ENCODE results near the gene ALPG.
"Not testable (repeated sequence)": the region's sequence is repeated elsewhere in the genome, so short reads cannot be mapped to it uniquely, and the experiment has no call there.

Gene ALPG

GRCh38 chr2:232419245-232420072, 12.8 kb downstream of the ALPG start:
- DNase-seq (ENCODE audit: low read depth in 2 of 2) = no peak

GRCh38 chr2:232420073-232420454, 13.4 kb downstream of the ALPG start:
- no peak for DNase-seq (ENCODE audit: low read depth in 2 of 2)

- no peak for DNase-seq (ENCODE audit: low read depth in 2 of 2)
Measured at GRCh38 chr2:232420463-232421188, 14.0 kb downstream of the ALPG start.

DNA sequence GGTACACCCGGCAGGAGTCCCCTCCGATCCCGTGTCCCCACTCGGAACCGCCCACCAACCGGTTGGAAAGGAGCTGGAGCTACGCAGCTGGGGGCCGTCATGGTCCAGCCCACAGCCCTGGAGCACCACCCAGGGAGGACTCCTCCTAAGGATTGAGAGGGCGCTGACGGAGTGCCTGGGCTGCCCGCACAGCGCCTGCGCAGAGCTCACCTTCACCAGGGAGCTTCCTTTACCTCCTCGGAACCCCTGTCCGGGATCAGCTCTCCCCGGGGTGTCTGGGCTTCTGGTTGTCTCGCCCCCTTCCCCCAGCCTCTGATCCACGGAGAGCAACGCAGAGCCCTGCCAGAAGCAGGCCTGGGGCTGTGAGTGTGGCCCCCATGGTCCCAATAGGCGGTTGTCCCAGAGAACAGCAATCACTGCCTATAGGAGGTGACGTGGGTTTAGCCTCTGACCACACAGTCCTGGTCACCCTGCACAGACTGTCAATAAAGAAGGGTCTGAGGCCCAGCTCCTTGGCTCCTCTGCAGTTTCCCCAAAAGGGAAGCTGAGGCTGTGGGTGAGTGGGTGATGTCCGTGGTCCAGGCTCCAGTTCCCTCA, 14.6 kb downstream of the ALPG start:
- DNase-seq (ENCODE audit: low read depth in 2 of 2) = no peak

GRCh38 chr2:232422051-232422450, 15.4 kb downstream of the ALPG start:
- no peak for DNase-seq (ENCODE audit: low read depth in 2 of 2)

DNA sequence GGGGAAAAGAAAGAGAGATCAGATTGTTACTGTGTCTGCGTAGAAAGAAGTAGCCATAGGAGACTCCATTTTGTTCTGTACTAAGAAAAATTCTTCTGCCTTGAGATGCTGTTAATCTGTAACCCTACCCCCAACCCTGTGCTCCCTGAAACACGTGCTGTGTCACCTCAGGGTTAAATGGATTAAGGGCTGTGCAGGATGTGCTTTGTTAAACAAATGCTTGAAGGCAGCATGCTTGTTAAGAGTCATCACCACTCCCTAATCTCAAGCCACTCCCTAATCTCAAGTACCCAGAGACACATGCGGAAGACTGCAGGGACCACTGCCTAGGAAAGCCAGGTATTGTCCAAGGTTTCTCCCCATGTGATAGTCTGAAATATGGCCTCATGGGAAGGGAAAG, 16.4 kb downstream of the ALPG start:
- not testable (repeated sequence) for DNase-seq (ENCODE audit: low read depth in 2 of 2)

- DNase-seq (ENCODE audit: low read depth in 2 of 2) = not testable (repeated sequence)
Measured at GRCh38 chr2:232423407-232423806, 16.8 kb downstream of the ALPG start.

DNA sequence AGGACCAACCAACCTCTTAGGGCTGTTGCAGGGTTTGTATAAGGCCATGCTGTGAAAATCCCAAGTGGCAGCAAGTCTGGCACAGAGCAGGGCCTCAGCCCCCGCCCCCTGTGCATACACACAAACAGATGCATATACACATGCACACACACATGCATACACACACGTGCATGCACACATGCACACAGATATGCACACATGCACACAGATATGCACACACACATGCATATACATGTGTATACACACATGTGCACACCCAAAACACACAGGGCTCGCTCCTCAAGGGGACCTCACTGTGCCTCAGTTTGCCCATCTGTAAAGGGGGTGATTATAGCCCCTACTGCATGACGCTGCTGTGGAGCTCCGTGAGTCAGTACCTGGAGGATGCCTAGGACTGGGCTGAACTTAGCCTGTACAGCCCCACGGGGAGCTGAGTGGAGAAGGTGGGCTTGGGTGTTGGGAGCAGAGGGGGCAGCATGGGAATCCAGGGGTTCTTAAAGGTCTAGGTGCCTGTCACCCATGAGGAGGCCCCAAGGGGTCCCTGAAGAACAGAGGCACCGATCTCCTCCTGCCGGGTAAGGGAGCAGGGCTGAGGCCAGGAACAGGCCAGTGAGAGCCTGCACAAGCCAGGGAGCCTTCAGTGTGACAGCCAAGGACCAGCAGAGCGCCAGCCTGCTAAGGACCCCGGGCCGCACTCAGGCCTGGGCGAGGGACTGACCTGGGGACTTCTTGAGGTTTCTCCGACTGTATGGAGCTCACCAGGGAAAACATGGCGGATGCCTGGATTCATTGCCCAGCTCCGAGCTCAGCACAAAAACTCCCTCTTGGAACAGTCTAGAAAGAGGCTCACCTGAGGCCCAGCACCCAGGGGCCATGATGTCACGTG, 25.3 kb downstream of the ALPG start:
- no peak for DNase-seq (ENCODE audit: low read depth in 2 of 2)

DNA sequence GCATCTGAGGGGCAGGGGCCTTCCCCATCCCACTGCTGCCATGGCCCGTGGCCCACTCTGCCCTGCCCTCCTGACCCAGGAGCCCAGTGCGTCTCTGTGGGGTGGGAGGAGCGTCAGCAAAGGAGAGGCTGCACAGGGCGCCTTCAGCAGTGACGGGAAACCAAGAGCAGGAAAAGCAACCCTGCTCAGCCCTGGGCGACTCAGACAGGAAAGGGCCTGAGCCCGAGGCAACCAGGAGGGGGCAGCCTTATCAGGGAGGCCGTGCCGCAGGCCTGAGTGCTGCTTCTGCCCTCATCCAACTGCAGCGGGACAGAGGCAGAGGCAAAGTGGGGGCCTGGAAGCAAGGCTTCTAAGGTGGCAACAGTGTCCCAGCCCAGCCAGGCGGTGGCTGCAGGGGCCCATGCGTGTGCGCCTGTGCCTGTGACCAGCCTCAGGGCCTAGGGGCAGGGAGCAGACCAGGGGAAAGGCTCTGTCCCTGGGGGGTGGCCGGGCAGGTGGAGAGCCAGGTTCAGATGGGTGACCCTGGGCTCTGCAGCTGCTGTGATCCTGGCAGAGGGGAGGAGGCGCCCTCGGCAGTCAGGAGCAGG, 26.0 kb downstream of the ALPG start:
- no peak for DNase-seq (ENCODE audit: low read depth in 2 of 2)

DNA sequence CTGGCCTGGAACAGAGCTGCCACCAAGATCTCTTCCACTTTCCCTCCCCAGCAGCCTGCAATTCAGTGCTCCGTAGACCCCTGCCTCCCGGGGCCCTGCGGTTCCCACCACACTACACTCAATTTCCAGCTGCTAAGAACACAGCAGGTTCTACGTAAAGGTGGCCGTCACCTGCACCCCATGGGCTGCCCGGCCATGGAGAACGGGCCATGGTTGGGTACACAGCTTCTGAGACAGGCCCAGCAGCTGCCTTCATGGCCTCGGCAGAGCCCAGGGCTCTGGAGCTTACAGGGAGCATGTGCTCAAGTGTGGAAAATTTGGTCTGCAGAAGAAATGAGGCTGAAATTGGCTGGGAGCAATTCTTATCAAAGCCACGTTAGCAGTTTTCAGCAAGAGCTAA, 27.0 kb downstream of the ALPG start:
- DNase-seq (ENCODE audit: low read depth in 2 of 2) = not testable (repeated sequence)

DNA sequence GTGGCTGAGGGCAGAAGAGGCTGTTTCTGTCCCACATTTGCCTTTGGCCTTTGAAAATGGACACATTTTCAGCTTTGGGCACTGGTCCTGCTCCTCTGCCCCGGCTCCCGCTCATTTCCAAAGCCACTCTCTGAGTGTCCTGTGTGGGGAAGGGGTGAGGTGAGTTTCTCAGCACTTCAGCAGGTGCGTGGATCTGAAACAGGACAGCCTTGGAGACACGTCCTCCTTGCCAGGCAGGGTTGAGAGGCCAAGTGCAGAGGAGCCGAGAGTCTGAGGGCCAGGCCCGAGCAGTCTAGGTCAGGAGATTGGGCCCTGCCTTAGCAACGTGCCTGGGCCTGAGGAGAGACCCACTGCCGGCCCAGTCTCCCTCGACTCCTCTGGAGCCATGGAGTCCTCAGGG, 27.4 kb downstream of the ALPG start:
- DNase-seq (ENCODE audit: low read depth in 2 of 2) = no peak

DNA sequence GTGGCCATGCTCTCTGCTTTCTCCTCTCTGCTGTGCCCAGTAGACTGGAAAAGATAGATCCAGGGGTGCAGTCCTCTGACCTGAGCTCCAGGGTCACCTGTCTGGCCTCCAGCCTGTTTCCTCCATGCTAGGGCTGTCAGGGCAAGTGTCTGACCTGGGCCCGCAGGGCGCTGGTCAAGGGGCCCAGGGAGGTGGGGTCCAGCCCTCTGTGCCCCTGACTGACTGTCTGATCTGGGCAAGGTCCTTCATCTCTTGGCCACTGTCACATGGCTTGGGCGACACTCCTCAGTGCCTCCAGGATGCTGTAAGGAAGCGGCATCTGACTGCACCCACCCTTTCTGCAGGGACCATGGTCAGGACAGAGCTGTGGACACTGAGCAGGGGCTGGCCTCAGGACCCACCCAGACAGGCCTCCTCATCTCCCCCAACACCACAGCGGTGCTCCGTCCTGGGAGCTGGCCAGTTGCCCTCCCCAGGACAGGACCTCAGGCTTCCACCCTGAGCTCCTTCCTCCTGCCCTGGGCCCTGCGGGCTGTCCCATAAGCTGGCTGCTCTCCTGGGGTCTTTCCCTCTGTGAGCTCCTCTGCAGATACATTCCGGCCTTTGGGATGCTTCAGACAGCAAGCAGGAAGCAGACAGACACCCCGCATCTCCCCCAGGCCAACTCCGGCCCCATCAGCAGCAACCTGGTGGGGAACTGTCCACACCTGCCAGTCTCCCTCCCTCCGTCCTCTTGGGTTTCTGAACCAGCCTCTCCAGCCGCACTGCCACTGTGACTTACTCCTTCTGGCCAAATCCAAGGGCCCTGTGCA, 28.1 kb downstream of the ALPG start:
- DNase-seq (ENCODE audit: low read depth in 2 of 2) = no peak

DNA sequence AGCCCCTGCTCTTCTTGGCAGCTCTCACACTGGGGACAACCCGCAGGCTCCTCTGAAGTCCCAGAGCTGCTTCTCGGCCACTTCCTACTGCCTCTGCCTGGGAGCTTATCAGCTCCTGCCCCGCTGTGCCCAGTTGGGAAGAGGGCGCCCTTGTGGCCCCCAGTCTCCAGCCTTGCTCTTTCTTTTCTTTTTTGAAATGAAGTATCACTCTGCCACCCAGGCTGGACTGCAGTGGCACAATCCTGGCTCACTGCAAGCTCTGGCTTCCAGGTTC, 28.7 kb downstream of the ALPG start:
- DNase-seq (ENCODE audit: low read depth in 2 of 2) = no peak

DNA sequence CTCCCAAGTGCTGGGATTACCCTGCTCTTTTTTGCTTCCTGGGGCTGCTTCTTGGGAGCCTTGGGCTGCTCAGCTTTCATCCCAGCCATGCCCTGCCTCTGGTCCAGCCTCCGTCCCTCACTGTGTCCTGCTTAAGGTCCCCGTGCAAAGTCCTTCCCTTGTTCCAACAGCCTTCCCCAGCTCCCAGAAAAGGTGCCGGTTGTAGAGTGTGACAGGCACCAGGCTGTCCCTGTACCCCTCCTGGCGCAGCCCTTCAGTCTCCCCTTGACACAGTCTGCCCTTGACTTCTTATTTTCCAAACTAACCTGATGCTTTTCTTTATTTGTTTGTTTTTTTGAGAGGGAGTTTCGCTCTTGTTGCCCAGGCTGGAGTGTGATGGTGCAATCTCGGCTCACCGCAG, 29.2 kb downstream of the ALPG start:
- DNase-seq (ENCODE audit: low read depth in 2 of 2) = no peak

- no peak for DNase-seq (ENCODE audit: low read depth in 2 of 2)
Measured at GRCh38 chr2:232436381-232437194, 29.9 kb downstream of the ALPG start.

GRCh38 chr2:232437195-232437571, 30.5 kb downstream of the ALPG start:
- no peak for DNase-seq (ENCODE audit: low read depth in 2 of 2)

GRCh38 chr2:232438091-232438490, 31.4 kb downstream of the ALPG start:
- no peak for DNase-seq (ENCODE audit: low read depth in 2 of 2)

DNA sequence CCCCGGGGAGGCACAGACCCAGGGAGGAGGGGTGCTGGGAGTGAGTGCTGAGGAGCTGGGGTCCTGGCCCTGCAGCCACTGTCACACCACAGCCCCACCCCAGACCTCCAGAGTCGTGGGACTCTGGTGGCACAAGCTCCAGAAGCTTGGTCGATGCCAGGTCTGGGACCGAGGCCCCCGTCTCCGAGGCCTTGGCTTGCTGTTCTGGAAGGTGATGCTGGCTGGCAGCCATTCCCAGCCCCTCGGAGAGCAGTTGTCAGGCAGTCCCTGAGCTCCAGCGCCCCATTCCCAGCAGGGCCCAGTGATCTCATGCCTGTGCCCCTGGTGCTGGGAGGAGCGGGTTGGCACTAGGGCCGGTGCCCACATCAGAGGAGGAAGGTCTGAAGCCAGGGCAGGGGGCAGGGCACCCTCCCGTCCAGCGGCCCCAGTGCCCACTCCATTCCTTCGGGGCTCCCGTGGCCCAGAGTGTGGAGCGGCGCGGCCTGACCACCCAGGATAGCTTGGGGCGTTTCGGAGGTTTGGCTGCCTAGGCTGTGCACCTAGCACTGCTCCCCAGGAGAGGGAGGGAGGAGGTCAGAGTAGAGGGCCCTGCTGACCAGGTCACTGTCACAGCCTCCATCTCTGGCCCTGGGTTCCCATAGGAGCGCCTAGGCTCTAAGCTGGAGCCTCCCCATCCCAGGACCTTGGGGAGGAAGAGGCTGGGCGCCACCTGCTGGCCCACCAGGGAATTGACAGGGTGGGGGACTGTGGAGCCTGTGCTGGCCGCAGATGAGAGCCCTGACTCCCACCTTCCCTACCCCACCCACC, 32.5 kb downstream of the ALPG start:
- peak; percentile 28 to 50 for DNase-seq (ENCODE audit: low read depth in 2 of 2)

GRCh38 chr2:232439758-232440135, 33.1 kb downstream of the ALPG start:
- DNase-seq (ENCODE audit: low read depth in 2 of 2) = no peak
